LoVo (cell line): ENCODE data around the gene RNU6-9.
A peak's percentile ranks its signal among the peaks of the same experiment; 100 is the strongest.

Experiments used
- DNase-seq: peaks from one replicate; pipeline ENCODE4 v3.0.0-alpha.2; 2016; ENCODE audit warnings: low spot score

Gene RNU6-9

GRCh38 chr19:899336-900042, 6.2 kb downstream of the RNU6-9 start:
- no peak for DNase-seq

- DNase-seq, result no peak
These were observed 6.7 kb downstream of the RNU6-9 start for GRCh38 chr19:900043-900301.

- no peak for DNase-seq
These were observed 7.2 kb downstream of the RNU6-9 start for GRCh38 chr19:900302-901111.

GRCh38 chr19:901216-902092, 8.2 kb downstream of the RNU6-9 start:
- no peak for DNase-seq

GRCh38 chr19:902093-902370, 8.7 kb downstream of the RNU6-9 start:
- DNase-seq, result no peak

- no peak for DNase-seq
These were observed 9.4 kb downstream of the RNU6-9 start for GRCh38 chr19:902446-903226.

- no peak for DNase-seq
These were observed 10.0 kb downstream of the RNU6-9 start for GRCh38 chr19:903266-903797.

- no peak for DNase-seq
These were observed 11.3 kb downstream of the RNU6-9 start for GRCh38 chr19:904545-904944.

- DNase-seq, result no peak
These were observed 13.2 kb downstream of the RNU6-9 start for GRCh38 chr19:906480-906879.

- DNase-seq, result no peak
These were observed 14.0 kb downstream of the RNU6-9 start for GRCh38 chr19:907183-907853.

GRCh38 chr19:911197-912033, 18.1 kb downstream of the RNU6-9 start:
- DNase-seq, result no peak

GRCh38 chr19:912181-913079, 19.1 kb downstream of the RNU6-9 start:
- no peak for DNase-seq

- DNase-seq, result peak; percentile 72
These were observed 19.9 kb downstream of the RNU6-9 start, which contains the start of gene R3HDM4 for GRCh38 chr19:913080-913748. TSS of gene R3HDM4 (minus strand) at chr19:913219. CDS start at chr19:913157, 62 bp downstream.

GRCh38 chr19:916645-917322, 23.5 kb downstream of the RNU6-9 start:
- no peak for DNase-seq

- DNase-seq, result no peak
These were observed 24.3 kb downstream of the RNU6-9 start, which contains the start of gene KISS1R for GRCh38 chr19:917323-918151. TSS of gene KISS1R (plus strand) at chr19:917333. CDS start at chr19:917503, 170 bp downstream.

- DNase-seq, result no peak
These were observed 24.8 kb downstream of the RNU6-9 start for GRCh38 chr19:918152-918437.

GRCh38 chr19:918481-919198, 25.4 kb downstream of the RNU6-9 start:
- DNase-seq, result no peak
